A673 (cell line): ENCODE results near the gene SH2B3.

Experiments
- CTCF ChIP-seq: fragments of 300-800, 200-600 bp; sonication (generic); conservative IDR thresholded peaks from 2 replicates; pipeline ENCODE4 v1.5.1; 2017; ENCODE audit warnings: low read depth, mild to moderate bottlenecking, antibody characterized with exemption, low read length, moderate library complexity, mixed read lengths
- EZH2 ChIP-seq: fragments of 200-600 bp; sonication (generic); IDR thresholded peaks from 2 replicates; pipeline ENCODE4 v1.6.1; 2017; ENCODE audit warnings: borderline replicate concordance, low read depth, mild to moderate bottlenecking, mixed read lengths, antibody characterized with exemption, low read length; ENCODE audit not compliant: poor library complexity, severe bottlenecking

- TF ChIP-seq CTCF (no peak), EZH2 (no peak)
Measured at GRCh38 chr12:111427417-111428074, 21.8 kb downstream of the SH2B3 start.
